H9 (cell line): ENCODE measurements around the gene SRGN. TPM values are rescaled to one million over a fixed set of nuclear protein-coding genes. Genes with fewer than 3 reads are reported as not detected.

Experiments used
- DNase-seq: peaks from one replicate; pipeline ENCODE4 v3.0.0-alpha.2; 2017
- H2AFZ ChIP-seq: one replicate; pipeline ENCODE4 v1.6.1; 2013; ENCODE audit warnings: mild to moderate bottlenecking, low read length, control low read depth, moderate library complexity
- H2AK5ac ChIP-seq: 2 replicates; pipeline ENCODE4 v1.6.1; 2013; ENCODE audit warnings: low read length, control low read depth, mixed read lengths; ENCODE audit not compliant: insufficient read length
- H2BK120ac ChIP-seq: one replicate; pipeline ENCODE4 v1.6.1; 2013; ENCODE audit warnings: low read depth, mild to moderate bottlenecking, low read length, control low read depth, inconsistent platforms; ENCODE audit not compliant: poor library complexity, severe bottlenecking
- H2BK12ac ChIP-seq: 2 replicates; pipeline ENCODE4 v1.6.1; 2013; ENCODE audit warnings: low read length, control low read depth, mixed read lengths, low read depth; ENCODE audit not compliant: insufficient read length
- H2BK15ac ChIP-seq: 2 replicates; pipeline ENCODE4 v1.6.1; 2013; ENCODE audit warnings: low read depth, low read length, control low read depth
- H2BK20ac ChIP-seq: one replicate; pipeline ENCODE4 v1.6.1; 2013; ENCODE audit warnings: low read depth, mild to moderate bottlenecking, low read length, control low read depth, inconsistent platforms; ENCODE audit not compliant: poor library complexity, severe bottlenecking
- H2BK5ac ChIP-seq: 2 replicates; pipeline ENCODE4 v1.6.1; 2013; ENCODE audit warnings: low read length, control low read depth, mixed read lengths; ENCODE audit not compliant: insufficient read length
- H3K14ac ChIP-seq: 2 replicates; pipeline ENCODE4 v1.6.1; 2013; ENCODE audit warnings: low read length, control low read depth; ENCODE audit not compliant: insufficient read depth
- H3K18ac ChIP-seq: 2 replicates; pipeline ENCODE4 v1.6.1; 2013; ENCODE audit warnings: low read depth, mild to moderate bottlenecking, mixed read lengths, low read length, control low read depth; ENCODE audit not compliant: insufficient read length
- H3K23ac ChIP-seq: 2 replicates; pipeline ENCODE4 v1.6.1; 2013; ENCODE audit warnings: low read length, control low read depth, mixed read lengths, low read depth; ENCODE audit not compliant: insufficient read length
- H3K23me2 ChIP-seq: 2 replicates; pipeline ENCODE4 v1.6.1; 2013; ENCODE audit warnings: low read depth, mild to moderate bottlenecking, mixed read lengths, low read length, control low read depth; ENCODE audit not compliant: insufficient read length, poor library complexity, severe bottlenecking
- H3K27ac ChIP-seq: 2 replicates; pipeline ENCODE4 v1.5.1; 2013; ENCODE audit warnings: low read length, control low read depth, mixed read lengths, low read depth; ENCODE audit not compliant: insufficient read length
- H3K27me3 ChIP-seq: 2 replicates; pipeline ENCODE4 v1.6.1; 2013; ENCODE audit warnings: low read length, control low read depth, inconsistent platforms; ENCODE audit not compliant: insufficient read depth
- H3K4ac ChIP-seq: 2 replicates; pipeline ENCODE4 v1.6.1; 2013; ENCODE audit warnings: low read depth, mild to moderate bottlenecking, control low read depth, inconsistent platforms, low read length, moderate library complexity
- H3K4me1 ChIP-seq: 2 replicates; pipeline ENCODE4 v1.6.1; 2013; ENCODE audit warnings: low read length, control low read depth, inconsistent platforms; ENCODE audit not compliant: insufficient read depth
- H3K4me2 ChIP-seq: 2 replicates; pipeline ENCODE4 v1.6.1; 2013; ENCODE audit warnings: low read length, control low read depth, mixed read lengths; ENCODE audit not compliant: insufficient read length, insufficient read depth
- H3K56ac ChIP-seq: 2 replicates; pipeline ENCODE4 v1.6.1; 2013; ENCODE audit warnings: low read depth, mild to moderate bottlenecking, mixed read lengths, low read length, control low read depth; ENCODE audit not compliant: insufficient read length
- H3K79me1 ChIP-seq: 2 replicates; pipeline ENCODE4 v1.6.1; 2013; ENCODE audit warnings: low read depth, mild to moderate bottlenecking, moderate library complexity, low read length, control low read depth, inconsistent platforms; ENCODE audit not compliant: insufficient read depth, poor library complexity, severe bottlenecking
- H3K79me2 ChIP-seq: 2 replicates; pipeline ENCODE4 v1.6.1; 2013; ENCODE audit warnings: low read length, control low read depth, inconsistent platforms; ENCODE audit not compliant: insufficient read depth
- H3K9ac ChIP-seq: 2 replicates; pipeline ENCODE4 v1.6.1; 2013; ENCODE audit warnings: low read length, control low read depth, mixed read lengths; ENCODE audit not compliant: insufficient read length; ENCODE audit errors: extremely low read depth
- H3K9me3 ChIP-seq: one replicate; pipeline ENCODE4 v1.6.1; 2013; ENCODE audit warnings: low read depth, low read length, inconsistent platforms; ENCODE audit not compliant: control insufficient read depth
- H3T11ph ChIP-seq: one replicate; pipeline ENCODE4 v1.6.1; 2013; ENCODE audit warnings: mild to moderate bottlenecking, low read length, control low read depth, inconsistent platforms
- H4K20me1 ChIP-seq: one replicate; pipeline ENCODE4 v1.6.1; 2013; ENCODE audit not compliant: control insufficient read depth, insufficient read length, insufficient read depth
- H4K5ac ChIP-seq: 2 replicates; pipeline ENCODE4 v1.6.1; 2013; ENCODE audit warnings: low read depth, mild to moderate bottlenecking, mixed read lengths, low read length, control low read depth; ENCODE audit not compliant: insufficient read length
- H4K8ac ChIP-seq: replicated peaks from 2 replicates; pipeline ENCODE4 v1.6.1; 2013; ENCODE audit warnings: low read length, control low read depth, mixed read lengths, low read depth; ENCODE audit not compliant: insufficient read length
- H4K91ac ChIP-seq: 2 replicates; pipeline ENCODE4 v1.6.1; 2013; ENCODE audit warnings: low read depth, mild to moderate bottlenecking, moderate library complexity, mixed read lengths, low read length, control low read depth; ENCODE audit not compliant: insufficient read length
- H3K27ac Mint-ChIP-seq, 3 experiments: 2 replicates in 2 of 3; 3 replicates in 1 of 3; pipeline ENCODE4 v1.8.0; 2020 to 2021; ENCODE audit warnings: mixed read lengths in 3 of 3, mild to moderate bottlenecking in 1 of 3, moderate library complexity in 1 of 3
- H3K27me3 Mint-ChIP-seq: 2 replicates; pipeline ENCODE4 v1.8.0; 2021; ENCODE audit warnings: low read depth, mild to moderate bottlenecking, moderate library complexity, mixed read lengths
- H3K36me3 Mint-ChIP-seq, 3 experiments: 2 replicates in 2 of 3; 3 replicates in 1 of 3; pipeline ENCODE4 v1.8.0; 2020 to 2021; ENCODE audit warnings: low read depth in 3 of 3, mixed read lengths in 3 of 3; ENCODE audit not compliant: insufficient read depth in 1 of 3
- H3K4me1 Mint-ChIP-seq, 2 experiments: 2 replicates each; pipeline ENCODE4 v1.8.0; 2020; ENCODE audit warnings: mixed read lengths in 2 of 2
- H3K4me3 Mint-ChIP-seq, 2 experiments: 2 replicates in 1 of 2; 3 replicates in 1 of 2; pipeline ENCODE4 v1.8.0; 2020 to 2021; ENCODE audit warnings: mild to moderate bottlenecking in 2 of 2, mixed read lengths in 2 of 2, moderate library complexity in 1 of 2
- H3K9me3 Mint-ChIP-seq, 2 experiments: 2 replicates in 1 of 2; 3 replicates in 1 of 2; pipeline ENCODE4 v1.8.0; 2020; ENCODE audit warnings: mild to moderate bottlenecking in 2 of 2, mixed read lengths in 2 of 2, moderate library complexity in 1 of 2
- WGBS: extraction: QIAGEN DNeasy Blood & Tissue Kit; methylation state at CpG from one replicate; pipeline ENCODE4 v1.1.7; 2013; ENCODE audit warnings: missing lambda C conversion rate, low lambda C conversion rate, mixed read lengths; ENCODE audit not compliant: insufficient read length; ENCODE audit errors: extremely low coverage; 5-methylcytosine and 5-hydroxymethylcytosine counted together
- total RNA-seq: library from RNA; stranded (reverse); gene quantifications from 2 replicates; pipeline ENCODE4 v1.2.1, GENCODE V29; 2021
- TF ChIP-seq, protein P1 (sequence below): fragments of 200-600 bp; sonication (generic); conservative IDR thresholded peaks from 3 replicates; pipeline ENCODE4 v1.8.0; 2021; ENCODE audit warnings: antibody characterized with exemption, mild to moderate bottlenecking

The SRGN gene
- total RNA-seq, 1 experiment from 2014 or later: not detected

DNA sequence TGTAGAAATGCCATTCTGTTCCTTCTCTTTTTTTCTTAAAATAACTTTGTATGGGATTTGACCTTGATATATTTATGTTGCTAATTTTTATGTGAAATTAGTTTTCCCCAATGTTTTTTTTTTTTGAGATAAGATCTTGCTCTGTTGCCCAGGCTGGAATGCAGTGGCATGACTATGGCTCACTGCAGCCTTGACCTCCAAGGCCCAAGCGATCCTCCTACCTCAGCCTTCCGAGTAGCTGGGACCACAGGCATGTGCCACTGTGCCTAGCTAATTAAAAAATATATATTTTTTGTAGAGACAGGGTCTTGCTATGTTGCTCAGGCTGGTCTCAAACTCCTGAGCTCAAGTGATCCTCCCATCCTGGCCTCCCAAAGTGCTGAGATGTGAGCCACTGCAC, 52.1 kb downstream of the SRGN start:
- Histone ChIP-seq H3K23ac (no peak overlapping the region), H4K91ac (no peak overlapping the region), H2BK5ac (no peak overlapping the region), H3K9me3 (no peaks in the 10 kb centered on the region), H3K4me1 (no peaks in the 10 kb centered on the region), H2BK12ac (no peak overlapping the region), H3K27ac (no peak overlapping the region), H3K79me1 (no peaks in the 10 kb centered on the region), H2AFZ (no peak overlapping the region), H3K27me3 (no peaks in the 10 kb centered on the region), H3K9ac (no peak overlapping the region), H3K4ac (no peak overlapping the region), H2BK15ac (no peak overlapping the region), H4K20me1 (no peaks in the 10 kb centered on the region), H4K5ac (no peak overlapping the region), H3K23me2 (no peaks in the 10 kb centered on the region), H3T11ph (no peak overlapping the region), H2AK5ac (no peak overlapping the region), H3K56ac (no peak overlapping the region), H3K14ac (no peak overlapping the region), H3K18ac (no peak overlapping the region), H3K4me2 (no peak overlapping the region), H3K79me2 (no peaks in the 10 kb centered on the region), H4K8ac (no peak overlapping the region), H2BK20ac (no peak overlapping the region), H2BK120ac (no peak overlapping the region)
- no peaks in the 10 kb centered on the region for H3K9me3 Mint-ChIP-seq
- no peaks in the 10 kb centered on the region for H3K4me1 Mint-ChIP-seq
- H3K27ac Mint-ChIP-seq: no peak overlapping the region
- no peaks in the 10 kb centered on the region; the same call in 1 of the 2 replicates for H3K27me3 Mint-ChIP-seq
- no CpG with 5 or more reads among the region's 2 CpGs for WGBS
- no peak for DNase-seq
- TF ChIP-seq, protein P1, sequence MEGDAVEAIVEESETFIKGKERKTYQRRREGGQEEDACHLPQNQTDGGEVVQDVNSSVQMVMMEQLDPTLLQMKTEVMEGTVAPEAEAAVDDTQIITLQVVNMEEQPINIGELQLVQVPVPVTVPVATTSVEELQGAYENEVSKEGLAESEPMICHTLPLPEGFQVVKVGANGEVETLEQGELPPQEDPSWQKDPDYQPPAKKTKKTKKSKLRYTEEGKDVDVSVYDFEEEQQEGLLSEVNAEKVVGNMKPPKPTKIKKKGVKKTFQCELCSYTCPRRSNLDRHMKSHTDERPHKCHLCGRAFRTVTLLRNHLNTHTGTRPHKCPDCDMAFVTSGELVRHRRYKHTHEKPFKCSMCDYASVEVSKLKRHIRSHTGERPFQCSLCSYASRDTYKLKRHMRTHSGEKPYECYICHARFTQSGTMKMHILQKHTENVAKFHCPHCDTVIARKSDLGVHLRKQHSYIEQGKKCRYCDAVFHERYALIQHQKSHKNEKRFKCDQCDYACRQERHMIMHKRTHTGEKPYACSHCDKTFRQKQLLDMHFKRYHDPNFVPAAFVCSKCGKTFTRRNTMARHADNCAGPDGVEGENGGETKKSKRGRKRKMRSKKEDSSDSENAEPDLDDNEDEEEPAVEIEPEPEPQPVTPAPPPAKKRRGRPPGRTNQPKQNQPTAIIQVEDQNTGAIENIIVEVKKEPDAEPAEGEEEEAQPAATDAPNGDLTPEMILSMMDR: no peak
- peaks cover 0 to 16% (median 9%) of the 10 kb centered on the region in 3 experiments; a peak in 6 of 7 replicates for H3K36me3 Mint-ChIP-seq
- H3K4me3 Mint-ChIP-seq: no peak overlapping the region
